GM21723 (cell line): ENCODE data around the gene PPP1CC.
"Not testable (repeated sequence)": the region's sequence is repeated elsewhere in the genome, so short reads cannot be mapped to it uniquely, and the experiment has no call there.

ENCODE experiments used
- ATAC-seq: cut with Tn5 transposase; IDR thresholded peaks from one replicate; pipeline ENCODE4 v1.9.1; 2021; ENCODE audit warnings: mild to moderate bottlenecking, moderate library complexity; ENCODE audit not compliant: unreplicated experiment

Gene PPP1CC

DNA sequence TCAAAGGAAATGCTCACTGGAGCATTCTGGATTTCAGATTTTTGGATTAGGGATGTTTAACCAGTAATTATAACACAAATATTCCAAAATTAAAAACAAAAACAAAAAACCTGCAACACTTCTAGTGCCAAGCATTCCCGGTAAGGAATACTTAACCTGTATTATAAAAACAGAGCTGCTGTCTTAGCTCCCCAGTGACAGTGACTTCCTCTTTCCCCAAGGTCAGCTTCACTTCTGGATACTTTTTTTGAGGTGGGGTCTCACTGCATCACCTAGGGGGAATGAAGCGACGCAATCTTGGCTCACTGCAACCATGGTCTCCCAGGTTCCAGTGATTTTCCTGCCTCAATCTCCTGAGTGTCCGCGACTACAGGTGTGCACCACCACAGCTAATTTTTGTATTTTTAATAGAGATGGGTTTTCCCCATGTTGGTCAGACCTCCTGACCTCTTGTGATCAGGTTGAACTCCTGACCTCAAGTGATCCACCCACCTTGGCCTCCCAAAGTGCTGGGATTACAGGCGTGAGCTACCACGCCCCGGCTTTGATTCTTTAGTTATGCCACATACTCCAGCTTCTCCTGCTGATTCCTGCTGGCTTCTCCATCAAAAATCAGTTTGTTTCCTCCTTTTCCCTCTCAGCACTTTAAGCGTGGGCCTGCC lies 15.9 kb downstream of the PPP1CC start:
- ATAC-seq = no peak

DNA sequence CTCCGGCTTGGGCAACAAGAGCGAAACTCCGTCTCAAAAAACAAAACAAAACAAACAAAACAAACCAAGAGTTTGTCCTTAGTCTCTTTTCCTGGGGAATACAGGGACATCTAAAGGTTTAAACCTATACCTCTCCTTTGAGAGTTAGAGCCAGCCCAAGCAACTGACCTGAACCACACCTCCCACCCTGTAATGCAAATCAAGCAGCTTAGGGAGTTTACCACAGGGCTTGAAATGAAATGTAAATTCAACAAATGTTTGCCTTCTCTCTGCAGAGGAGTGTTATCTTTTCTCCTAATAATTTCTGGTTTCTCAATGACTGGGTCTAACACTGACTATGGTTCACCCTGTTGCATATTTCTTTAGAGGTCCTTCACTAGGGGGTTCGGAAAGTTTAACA lies 16.7 kb downstream of the PPP1CC start:
- no peak for ATAC-seq

DNA sequence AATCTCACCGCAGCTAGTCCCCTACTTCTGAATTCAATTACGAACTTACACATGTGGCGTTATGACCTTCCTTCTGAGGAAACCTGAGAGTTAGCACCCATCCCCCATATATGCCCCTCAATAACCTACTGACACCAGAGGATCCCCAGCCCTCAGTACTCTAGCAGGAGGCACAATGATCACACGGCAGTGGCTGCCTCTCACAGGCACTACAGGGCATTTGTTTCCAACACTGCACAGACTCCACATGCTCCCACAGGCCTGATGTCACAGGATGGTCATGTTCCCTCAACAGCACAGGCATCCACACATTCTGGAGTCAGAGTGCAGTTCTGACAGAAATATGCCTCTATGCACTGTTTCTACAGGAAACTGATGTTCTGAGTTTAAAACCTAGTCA lies 17.4 kb downstream of the PPP1CC start:
- no peak for ATAC-seq

- not testable (repeated sequence) for ATAC-seq
Measured at GRCh38 chr12:110722892-110723291, 19.8 kb downstream of the PPP1CC start.

DNA sequence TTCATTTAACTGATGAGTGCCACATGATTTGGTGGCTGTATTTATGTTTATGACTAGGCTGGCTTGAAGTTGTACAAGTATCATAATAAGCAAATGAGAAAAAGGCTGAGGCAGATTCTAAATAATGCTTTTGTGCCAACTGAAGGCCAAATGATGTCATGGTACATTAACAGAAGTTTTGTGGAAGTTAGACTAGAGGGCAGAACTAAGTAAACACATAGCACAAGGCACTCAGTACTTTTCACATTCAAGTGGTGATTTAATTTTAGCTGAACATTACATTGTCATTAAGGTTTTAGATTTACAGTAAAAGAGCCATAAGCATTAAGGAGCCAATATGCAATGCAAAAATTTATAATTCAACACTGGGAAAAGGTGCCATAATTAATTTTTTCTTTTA lies 21.1 kb downstream of the PPP1CC start:
- no peak for ATAC-seq

DNA sequence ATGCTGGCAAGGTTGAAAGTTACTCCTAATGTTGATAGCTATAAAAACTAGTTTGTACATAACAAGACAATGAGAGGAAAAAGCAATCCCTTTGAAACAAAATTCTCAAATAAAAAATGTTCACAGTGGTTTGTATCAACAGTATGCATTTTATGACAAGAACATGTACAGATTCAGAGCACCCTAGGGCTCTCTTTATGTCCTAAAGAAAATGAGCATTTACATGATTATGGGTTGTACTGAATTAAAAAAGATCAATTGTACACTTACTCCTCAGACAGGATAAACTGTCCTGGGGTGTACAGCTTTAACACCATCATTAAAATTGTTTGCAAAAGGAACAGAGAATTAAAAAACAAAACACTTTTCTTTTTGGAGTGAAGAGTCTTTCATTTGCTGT lies 22.2 kb downstream of the PPP1CC start:
- no peak for ATAC-seq

DNA sequence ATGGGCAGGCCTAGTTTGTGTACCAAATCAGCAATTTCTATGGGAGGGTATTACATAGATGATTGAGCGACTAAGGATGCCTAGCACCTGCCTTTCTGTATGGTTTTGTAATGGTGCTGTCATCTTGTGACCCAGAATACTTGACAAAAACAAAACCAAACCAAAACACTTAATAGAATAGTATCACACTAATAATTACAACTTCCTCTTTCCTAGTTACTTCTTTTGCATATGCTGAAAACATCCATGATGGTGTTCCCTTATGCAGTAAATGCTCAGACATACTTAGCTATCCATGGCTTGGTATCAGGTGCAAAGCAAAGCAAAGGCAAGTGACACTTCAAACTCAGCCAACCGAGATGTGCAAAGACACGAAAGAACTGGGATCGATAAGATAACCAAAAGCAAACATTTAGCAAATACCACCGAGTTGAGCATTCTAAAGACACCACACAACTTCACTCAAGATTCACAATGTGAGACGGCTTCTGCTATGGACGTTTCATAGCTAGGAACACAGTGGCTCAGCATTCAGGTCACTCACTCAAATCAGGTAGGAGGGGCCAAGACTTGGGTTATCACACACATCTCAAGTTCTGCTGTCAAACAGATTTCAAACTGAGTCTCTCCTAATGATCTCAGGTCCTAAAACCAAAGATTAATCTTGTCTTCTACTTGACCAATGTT lies 24.3 kb downstream of the PPP1CC start:
- no peak for ATAC-seq

GRCh38 chr12:110717037-110717436 lies 25.7 kb downstream of the PPP1CC start:
- no peak for ATAC-seq

DNA sequence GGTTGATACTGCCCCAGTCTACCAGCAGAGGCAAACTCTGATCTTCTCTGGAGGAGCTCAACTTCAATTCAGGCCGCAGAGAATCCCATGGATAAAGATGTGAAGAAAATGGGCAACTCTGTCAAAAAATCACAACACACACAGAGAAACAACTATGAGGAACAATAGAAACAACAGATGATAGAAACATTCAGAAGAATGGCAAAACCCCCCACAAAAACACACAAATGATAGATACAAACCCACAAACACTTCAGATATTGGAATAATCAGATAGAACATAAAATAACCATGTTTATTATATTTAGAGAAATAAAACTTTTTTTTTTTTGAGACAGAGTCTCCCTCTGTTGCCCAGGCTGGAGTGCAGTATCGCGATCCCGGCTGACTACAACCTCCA lies 33.8 kb downstream of the PPP1CC start:
- no peak for ATAC-seq

- ATAC-seq = no peak
Measured at GRCh38 chr12:110705309-110705708, 37.4 kb downstream of the PPP1CC start.

GRCh38 chr12:110704750-110705149 lies 37.9 kb downstream of the PPP1CC start:
- ATAC-seq = no peak

- ATAC-seq = no peak
Measured at GRCh38 chr12:110704231-110704630, 38.5 kb downstream of the PPP1CC start.

DNA sequence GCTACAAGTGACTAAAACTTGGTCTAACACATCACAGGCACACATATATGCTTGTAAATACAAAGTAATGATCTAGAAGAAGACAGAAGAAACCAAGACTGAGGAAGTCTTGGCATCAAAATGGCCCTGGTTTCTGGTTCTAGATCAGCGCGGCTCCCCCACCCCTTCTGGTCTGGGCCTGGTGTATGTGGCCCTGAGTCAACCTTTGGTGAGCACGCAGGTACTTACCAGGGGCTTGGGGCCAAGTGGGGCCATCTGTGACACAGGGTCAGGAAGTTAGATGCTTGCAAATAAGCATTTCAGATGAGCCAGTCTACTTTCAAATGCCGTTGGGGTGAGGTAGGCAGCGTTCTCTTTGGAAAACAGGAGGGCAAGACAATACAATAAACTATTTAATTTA lies 40.6 kb downstream of the PPP1CC start:
- ATAC-seq = no peak

DNA sequence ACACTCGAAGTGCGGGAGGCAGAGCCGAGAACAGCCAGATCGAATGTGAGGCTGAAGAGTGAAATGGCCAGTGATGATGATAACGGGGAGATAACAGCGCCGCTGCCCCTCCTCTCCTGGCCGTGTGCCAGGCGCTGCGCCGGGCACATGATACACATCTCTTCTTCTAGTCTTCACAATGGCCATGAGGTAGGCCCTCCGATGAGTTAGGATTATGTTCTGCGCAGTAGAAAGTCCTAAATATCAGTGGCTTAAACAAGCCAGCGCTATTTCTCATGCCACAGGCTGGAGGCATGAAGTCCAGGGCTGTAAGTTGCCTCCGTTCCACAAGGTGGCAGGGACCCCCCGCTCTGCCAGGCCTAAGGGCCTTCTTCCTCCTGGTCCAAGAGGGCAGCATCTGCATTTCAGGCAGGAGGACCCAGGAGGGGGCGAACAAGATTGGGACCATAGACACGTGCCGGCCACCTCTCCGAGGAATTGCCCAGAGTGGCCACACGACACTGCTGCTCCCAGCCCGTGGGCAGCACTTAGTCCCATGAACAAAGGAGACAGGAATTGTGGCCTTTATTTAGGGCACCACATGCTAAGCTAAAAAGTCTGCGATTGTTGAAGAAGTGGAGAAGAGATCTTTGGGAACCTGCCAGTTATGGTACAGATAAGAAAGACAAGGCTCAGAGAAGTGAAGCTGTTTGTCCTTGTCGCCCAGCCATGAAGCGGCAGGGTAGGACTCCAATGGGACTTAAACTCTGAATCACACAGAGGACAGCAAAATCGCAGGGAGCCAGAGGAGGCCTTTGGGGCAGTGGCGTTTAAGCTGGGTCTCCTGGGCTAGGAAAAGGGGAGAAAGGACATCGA lies 42.9 kb downstream of the PPP1CC start:
- no peak for ATAC-seq

DNA sequence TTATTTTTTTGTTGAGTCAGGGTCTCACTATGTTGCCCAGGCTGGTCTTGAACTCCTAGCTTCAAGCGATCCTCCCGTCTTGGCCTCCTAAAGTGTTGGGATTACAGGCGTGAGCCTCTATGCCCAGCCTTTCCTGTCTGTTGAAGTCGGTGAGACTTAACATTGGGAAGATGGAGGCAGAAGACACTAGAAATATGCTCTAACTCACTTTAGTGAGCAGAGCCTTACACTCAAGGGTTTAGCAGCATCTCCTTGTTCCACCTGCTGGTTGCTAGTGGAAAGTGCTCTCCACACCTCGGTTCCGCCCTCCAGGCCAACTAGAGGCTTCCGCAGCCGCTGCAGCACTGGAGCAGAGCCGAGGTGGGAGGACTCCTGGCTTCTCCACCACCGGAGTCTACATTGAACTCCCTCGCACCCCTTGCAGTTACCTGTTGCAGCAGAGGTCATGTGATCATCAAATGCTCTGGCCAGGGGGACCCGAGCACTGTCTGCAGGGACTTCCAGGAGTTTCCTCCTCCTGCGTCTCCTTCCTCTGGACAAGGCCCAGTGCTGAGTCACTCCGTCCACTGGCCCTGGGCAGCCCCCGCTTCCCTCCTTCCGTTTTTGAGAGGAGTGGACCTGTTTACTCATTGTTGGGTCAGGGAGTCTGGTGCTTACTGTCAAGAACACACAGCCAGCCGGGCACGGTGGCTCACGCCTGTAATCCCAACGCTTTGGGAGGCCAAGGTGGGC lies 44.4 kb downstream of the PPP1CC start:
- ATAC-seq = peak; percentile 87

GRCh38 chr12:110697236-110697635 lies 45.5 kb downstream of the PPP1CC start:
- no peak for ATAC-seq

DNA sequence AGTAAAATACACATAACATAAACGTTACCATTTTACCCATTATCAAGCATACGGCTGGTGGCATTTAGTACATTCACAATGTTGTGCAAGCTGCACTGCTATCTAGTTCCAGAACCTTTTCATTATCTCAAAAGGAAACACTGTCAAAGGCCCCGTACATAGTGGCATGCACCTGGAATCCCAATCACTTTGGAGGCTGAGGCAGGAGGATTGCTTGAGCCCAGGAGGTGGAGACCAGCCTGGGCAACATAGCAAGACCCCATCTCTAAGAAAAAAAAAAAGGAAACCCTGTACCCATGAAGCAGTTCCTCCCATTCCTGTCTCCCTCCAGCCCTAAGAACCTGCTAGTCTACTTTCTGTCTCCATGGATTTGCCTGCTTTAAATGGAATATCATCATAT lies 46.4 kb downstream of the PPP1CC start:
- no peak for ATAC-seq

DNA sequence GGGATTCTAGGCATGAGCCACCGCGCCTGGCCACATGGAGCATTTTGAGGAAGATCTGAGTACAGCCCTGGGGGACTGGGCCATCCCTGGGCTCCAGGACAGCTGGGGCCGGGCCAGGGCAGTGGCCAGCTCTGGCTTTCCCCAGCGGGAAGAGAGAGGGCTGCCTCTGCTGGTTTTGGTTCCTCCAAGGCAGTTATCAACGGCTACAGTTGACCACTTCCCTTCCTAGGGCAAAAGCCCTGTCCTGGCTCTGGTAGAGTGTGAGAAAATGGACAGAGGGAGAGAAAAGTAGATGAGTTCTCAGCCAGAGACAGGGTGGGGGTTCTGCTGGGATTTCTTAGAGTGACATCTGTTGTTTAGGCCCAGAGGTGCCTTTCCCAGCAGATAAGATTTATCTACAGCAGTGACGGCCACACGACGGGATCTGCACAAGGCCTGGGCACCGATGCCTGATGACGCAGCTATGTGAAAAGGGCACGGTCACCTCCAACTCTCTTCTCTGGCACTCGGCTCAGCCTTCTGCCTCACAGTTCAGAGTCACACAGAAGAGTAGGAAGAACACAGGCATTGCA lies 48.3 kb downstream of the PPP1CC start:
- no peak for ATAC-seq

DNA sequence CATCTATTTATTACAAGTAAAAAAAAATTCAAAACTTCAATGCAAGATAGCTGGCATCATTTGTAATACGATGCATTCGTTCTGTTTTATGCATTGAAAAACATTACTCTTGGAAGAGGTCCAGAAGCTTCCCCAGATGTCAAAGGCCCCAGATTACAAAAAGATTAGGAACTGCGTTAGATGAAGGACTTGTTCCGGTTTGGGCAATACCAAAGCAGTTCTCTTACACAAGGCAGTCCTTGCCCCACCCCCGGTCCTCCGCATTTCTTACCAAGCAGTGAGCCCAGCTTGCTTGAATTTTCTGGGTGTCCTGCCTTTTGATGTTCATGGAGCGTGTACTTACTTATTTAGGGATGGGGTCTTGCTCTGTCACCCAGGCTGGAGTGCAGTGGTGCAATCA lies 49.0 kb downstream of the PPP1CC start:
- ATAC-seq = no peak

- ATAC-seq = no peak
Measured at GRCh38 chr12:110690127-110690430, 52.6 kb downstream of the PPP1CC start.
